GM23248 (cell line): ENCODE measurements around the gene HOXD9. TPM values are rescaled to one million over a fixed set of nuclear protein-coding genes. Genes with fewer than 3 reads are reported as not detected.

Experiments
- DNase-seq: peaks from one replicate; pipeline ENCODE4 v3.0.0-alpha.2; 2015
- H2AFZ ChIP-seq: fragments of 200-600 bp; sonication (generic); 2 replicates; pipeline ENCODE4 v1.6.1; 2016; ENCODE audit warnings: antibody characterized with exemption
- H3F3A ChIP-seq: fragments of 200-600 bp; sonication (generic); 2 replicates; pipeline ENCODE4 v1.6.1; 2016; ENCODE audit warnings: mild to moderate bottlenecking, antibody characterized with exemption, mixed run types; ENCODE audit not compliant: insufficient read depth
- H3K27ac ChIP-seq: fragments of 200-600 bp; sonication (generic); 2 replicates; pipeline ENCODE4 v1.5.1; 2016; ENCODE audit warnings: mild to moderate bottlenecking
- H3K27me3 ChIP-seq: fragments of 200-600 bp; sonication (generic); replicated peaks from 2 replicates; pipeline ENCODE4 v1.6.1; 2016; ENCODE audit warnings: mild to moderate bottlenecking; ENCODE audit not compliant: insufficient read depth
- H3K36me3 ChIP-seq: fragments of 200-600 bp; sonication (generic); 2 replicates; pipeline ENCODE4 v1.6.1; 2016; ENCODE audit warnings: low read depth, mild to moderate bottlenecking
- H3K4me1 ChIP-seq: fragments of 200-600 bp; sonication (generic); 2 replicates; pipeline ENCODE4 v1.6.1; 2016; ENCODE audit warnings: mild to moderate bottlenecking; ENCODE audit not compliant: insufficient read depth
- H3K4me2 ChIP-seq: fragments of 200-600 bp; sonication (generic); one replicate; pipeline ENCODE4 v1.6.1; 2016; ENCODE audit warnings: mild to moderate bottlenecking; ENCODE audit not compliant: unreplicated experiment
- H3K4me3 ChIP-seq: fragments of 200-600 bp; sonication (generic); 2 replicates; pipeline ENCODE4 v1.5.1; 2016; ENCODE audit warnings: mild to moderate bottlenecking
- H3K79me2 ChIP-seq: fragments of 200-600 bp; sonication (generic); 2 replicates; pipeline ENCODE4 v1.6.1; 2016; ENCODE audit warnings: mild to moderate bottlenecking; ENCODE audit not compliant: insufficient read depth
- H3K9ac ChIP-seq: fragments of 200-600 bp; sonication (generic); 2 replicates; pipeline ENCODE4 v1.6.1; 2016; ENCODE audit warnings: mild to moderate bottlenecking
- H3K9me2 ChIP-seq: fragments of 200-600 bp; sonication (generic); 2 replicates; pipeline ENCODE4 v1.6.1; 2016; ENCODE audit warnings: mixed run types, mild to moderate bottlenecking, moderate library complexity; ENCODE audit not compliant: insufficient read depth
- H3K9me3 ChIP-seq: fragments of 200-600 bp; sonication (generic); one replicate; pipeline ENCODE4 v1.6.1; 2017; ENCODE audit warnings: low read depth
- H4K20me1 ChIP-seq: fragments of 200-600 bp; sonication (generic); 2 replicates; pipeline ENCODE4 v1.6.0; 2016; ENCODE audit not compliant: insufficient read depth
- EZH2 ChIP-seq: fragments of 200-600 bp; sonication (generic); IDR thresholded peaks from 2 replicates; pipeline ENCODE4 v1.6.1; 2018; ENCODE audit warnings: antibody characterized with exemption, mild to moderate bottlenecking; ENCODE audit not compliant: insufficient read depth, poor library complexity, severe bottlenecking
- EZH2phosphoT487 ChIP-seq: fragments of 200-600 bp; sonication (generic); IDR thresholded peaks from 2 replicates; pipeline ENCODE4 v1.6.1; 2018; ENCODE audit warnings: antibody characterized with exemption, moderate library complexity, mild to moderate bottlenecking, low read depth; ENCODE audit not compliant: insufficient read depth
- WGBS, 2 experiments: methylation state at CpG; one replicate each; pipeline ENCODE4 v1.1.6; 2015 to 2017; ENCODE audit warnings: low lambda C conversion rate in 2 of 2, low coverage in 1 of 2; ENCODE audit errors: missing lambda C conversion rate in 2 of 2; 5-methylcytosine and 5-hydroxymethylcytosine counted together
- in situ Hi-C: fragments of 300-500 bp; cut with MboI; formaldehyde crosslinking; loops from 2 replicates; pipeline ENCODE4 v1.15.0; 2020
- polyA plus RNA-seq: library from polyadenylated mRNA; unstranded; fragments of >200 nt; fragmentation: Nextera tagmentation; extraction: Ambion mirVana; gene quantifications from 2 replicates; pipeline ENCODE4 v1.2.1, GENCODE V29; 2016
- total RNA-seq: library from RNA; depleted of rRNA; stranded (reverse); fragments of >200 nt; shearing (Covaris generic); gene quantifications from 2 replicates; pipeline ENCODE4 v1.2.3, GENCODE V29; 2014

HOXD9 gene
- total and polyA plus RNA-seq, 2 experiments from 2014 or later = 4.2 to 7.2 TPM

DNA sequence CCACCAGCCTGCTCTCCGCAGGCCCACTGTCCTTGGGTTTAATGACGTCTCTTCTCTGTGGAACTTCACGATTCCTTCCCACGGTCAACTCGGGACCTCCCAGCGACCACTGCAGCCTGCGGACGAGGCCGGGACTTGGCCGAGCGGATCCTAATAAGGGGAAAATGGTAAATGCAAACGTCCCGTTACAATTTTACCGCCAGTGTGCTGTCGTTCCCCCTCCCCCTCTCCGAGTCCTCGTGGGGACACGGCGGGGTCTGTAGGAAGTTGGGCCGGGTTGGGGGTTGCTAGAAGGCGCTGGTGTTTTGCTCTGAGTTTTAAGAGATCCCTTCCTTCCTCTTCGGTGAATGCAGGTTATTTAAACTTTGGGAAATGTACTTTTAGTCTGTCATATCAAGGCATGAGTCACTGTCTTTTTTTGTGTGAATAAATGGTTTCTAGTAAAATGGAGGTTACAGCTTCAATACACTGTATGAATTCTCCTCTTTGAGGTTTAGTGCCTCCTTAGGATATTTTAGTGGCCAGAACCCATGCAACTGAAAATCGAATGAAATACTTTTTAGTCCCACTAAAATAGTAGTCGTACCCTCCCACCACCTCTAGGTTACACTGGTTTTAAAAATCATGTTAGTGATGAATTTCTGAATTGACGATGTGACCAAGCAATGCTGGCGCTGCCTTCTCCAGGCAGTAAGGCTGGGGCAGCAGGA is 13.2 kb upstream of the HOXD9 start:
- H3K9me2 ChIP-seq = no peaks in the 10 kb centered on the region
- peak; percentile 57 for DNase-seq
- H2AFZ ChIP-seq = no peak overlapping the region
- H3K4me3 ChIP-seq = peak overlapping the region; percentile 70
- no peak for TF ChIP-seq EZH2phosphoT487
- WGBS, 2 experiments = 35 to 48% methylated on average over 25 to 26 of the region's 26 CpGs
- H3K27ac ChIP-seq = peak overlapping the region; percentile 88
- H3K4me1 ChIP-seq = no peaks in the 10 kb centered on the region; the same call in 1 of the 2 replicates
- no peaks in the 10 kb centered on the region for H4K20me1 ChIP-seq
- H3K4me2 ChIP-seq = peak overlapping the region; percentile 95
- peaks cover 96% of the 10 kb centered on the region for H3K79me2 ChIP-seq
- H3F3A ChIP-seq = peaks cover 21% of the 10 kb centered on the region
- in situ Hi-C loops = loop anchor here (25.0 kb wide), 1 partner anchor 1628 kb away; no protein-coding TSS in a partner anchor
- no peaks in the 10 kb centered on the region for H3K9me3 ChIP-seq
- H3K9ac ChIP-seq = peak overlapping the region; percentile 89
- H3K36me3 ChIP-seq = peaks cover 15% of the 10 kb centered on the region
- no peaks in the 10 kb centered on the region for H3K27me3 ChIP-seq

DNA sequence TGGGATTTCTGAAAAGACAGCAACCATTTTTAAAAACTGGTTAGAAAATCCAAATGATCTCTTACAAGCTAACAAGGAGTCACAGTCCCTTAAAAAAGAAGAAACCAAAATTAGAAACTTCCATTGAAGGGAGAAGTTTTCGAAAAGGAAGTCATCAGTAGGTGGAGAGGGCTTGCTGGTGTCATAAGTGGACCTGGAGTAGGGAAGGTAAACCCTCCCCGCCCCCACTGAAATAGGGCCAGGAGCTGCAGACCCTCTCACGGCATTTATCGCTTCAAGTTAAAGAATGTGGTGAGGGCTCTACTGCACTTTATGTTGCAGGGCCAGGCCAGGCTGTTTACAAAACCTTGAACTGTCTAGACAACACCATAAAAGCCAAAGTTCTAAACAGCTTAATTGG is 12.6 kb upstream of the HOXD9 start:
- no peaks in the 10 kb centered on the region for H3K27me3 ChIP-seq
- H3K4me2 ChIP-seq = peak overlapping the region; percentile 95
- H3F3A ChIP-seq = peaks cover 21% of the 10 kb centered on the region
- WGBS, 2 experiments = 64% methylated on average over 4 of the region's 4 CpGs
- no peaks in the 10 kb centered on the region for H3K9me2 ChIP-seq
- TF ChIP-seq EZH2phosphoT487 = no peak
- no peak for TF ChIP-seq EZH2
- no peak overlapping the region for H2AFZ ChIP-seq
- H3K79me2 ChIP-seq = peaks cover 96% of the 10 kb centered on the region
- no peaks in the 10 kb centered on the region for H3K9me3 ChIP-seq
- peak overlapping the region; percentile 70 for H3K4me3 ChIP-seq
- no peaks in the 10 kb centered on the region; the same call in 1 of the 2 replicates for H3K4me1 ChIP-seq
- peak overlapping the region; percentile 89 for H3K9ac ChIP-seq
- in situ Hi-C loops = loop anchor here (25.0 kb wide), 1 partner anchor 1627 kb away; no protein-coding TSS in a partner anchor
- H3K36me3 ChIP-seq = peaks cover 15% of the 10 kb centered on the region
- DNase-seq = no peak
- no peaks in the 10 kb centered on the region for H4K20me1 ChIP-seq
- H3K27ac ChIP-seq = peak overlapping the region; percentile 88

DNA sequence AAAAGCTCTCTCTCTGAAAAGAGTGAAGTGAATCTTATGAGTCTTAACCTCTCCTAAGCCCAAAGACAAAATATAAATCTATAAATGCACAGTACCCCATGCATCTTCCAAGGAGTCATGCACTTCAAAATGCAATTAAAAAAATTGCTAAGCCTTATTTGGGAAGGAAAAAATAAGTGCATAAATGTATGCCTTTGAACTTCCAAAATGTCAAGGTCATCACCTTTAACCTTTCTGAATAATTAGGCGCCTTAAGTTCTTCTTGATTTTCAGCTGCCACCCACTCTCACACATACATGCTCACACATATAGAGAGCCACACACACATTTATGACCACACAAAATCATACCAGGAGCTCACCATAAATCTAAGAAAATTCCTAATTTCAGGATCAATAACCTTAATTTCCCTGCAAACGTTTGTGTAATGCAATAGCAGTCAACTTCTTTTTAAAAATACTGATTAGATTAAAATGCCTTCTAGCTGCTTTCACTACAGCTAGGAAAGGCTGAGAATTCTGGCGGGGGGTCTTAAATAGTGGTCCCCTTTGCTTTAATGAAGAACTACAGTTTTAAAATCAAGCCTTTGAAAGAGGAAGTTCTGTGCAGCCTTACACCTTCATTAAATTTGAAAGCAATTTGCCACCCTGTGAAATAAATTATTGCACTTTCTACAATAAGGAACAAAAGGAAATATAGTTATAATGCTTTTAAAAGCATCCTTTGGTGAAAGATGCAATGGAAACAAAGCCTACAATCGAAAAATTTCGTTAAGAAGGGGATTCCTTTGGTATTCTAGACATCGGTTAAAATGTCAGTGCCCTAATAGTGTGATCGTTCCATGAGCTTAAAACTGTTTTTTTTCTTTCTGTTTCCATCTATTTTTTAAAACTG is 11.9 kb upstream of the HOXD9 start:
- TF ChIP-seq EZH2 (no peak), EZH2phosphoT487 (no peak)
- peaks cover 21% of the 10 kb centered on the region for H3F3A ChIP-seq
- H3K4me3 ChIP-seq = peak overlapping the region; percentile 70
- in situ Hi-C loops = loop anchor here (25.0 kb wide), 1 partner anchor 1627 kb away; no protein-coding TSS in a partner anchor
- no peaks in the 10 kb centered on the region; the same call in 1 of the 2 replicates for H3K4me1 ChIP-seq
- no peaks in the 10 kb centered on the region for H3K9me2 ChIP-seq
- H3K4me2 ChIP-seq = peak overlapping the region; percentile 95
- 34 to 41% methylated on average over 7 of the region's 7 CpGs for WGBS, 2 experiments
- H3K79me2 ChIP-seq = peaks cover 96% of the 10 kb centered on the region
- H4K20me1 ChIP-seq = no peaks in the 10 kb centered on the region
- peaks cover 15% of the 10 kb centered on the region for H3K36me3 ChIP-seq
- H3K27ac ChIP-seq = peak overlapping the region; percentile 88
- H2AFZ ChIP-seq = no peak overlapping the region
- H3K9me3 ChIP-seq = no peaks in the 10 kb centered on the region
- no peaks in the 10 kb centered on the region for H3K27me3 ChIP-seq
- H3K9ac ChIP-seq = peak overlapping the region; percentile 89
- no peak for DNase-seq

DNA sequence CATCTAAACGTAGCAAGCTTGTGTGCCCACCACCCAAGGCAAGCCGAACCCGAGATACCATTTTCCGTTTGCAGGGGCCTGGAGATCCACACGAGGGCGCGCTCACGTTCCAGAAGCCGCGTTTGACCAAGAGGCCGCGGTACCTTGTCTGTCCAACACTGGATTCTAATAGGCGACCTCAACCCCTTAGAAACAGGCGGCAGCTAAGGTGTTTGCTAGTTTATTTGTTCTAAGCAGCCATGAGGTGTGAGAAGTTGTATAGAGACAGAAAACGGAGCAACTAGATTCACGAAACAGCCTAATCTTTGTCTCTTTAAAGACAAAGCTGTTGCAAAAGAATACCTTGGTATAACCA is 11.2 kb upstream of the HOXD9 start:
- Histone ChIP-seq H3K9me2 (no peaks in the 10 kb centered on the region), H3K36me3 (peaks cover 15% of the 10 kb centered on the region), H4K20me1 (no peaks in the 10 kb centered on the region), H3K79me2 (peaks cover 96% of the 10 kb centered on the region), H3K27ac (peak overlapping the region; percentile 88), H2AFZ (no peak overlapping the region), H3K4me1 (no peaks in the 10 kb centered on the region; the same call in 1 of the 2 replicates), H3K4me3 (peak overlapping the region; percentile 70), H3K4me2 (peak overlapping the region; percentile 95), H3K9me3 (no peaks in the 10 kb centered on the region), H3F3A (peaks cover 17% of the 10 kb centered on the region), H3K27me3 (no peaks in the 10 kb centered on the region), H3K9ac (peak overlapping the region; percentile 89)
- no peak for TF ChIP-seq EZH2
- no peak for TF ChIP-seq EZH2phosphoT487
- peak; percentile 92 for DNase-seq
- WGBS, 2 experiments = 8 to 13% methylated on average over 16 of the region's 16 CpGs
- in situ Hi-C loops = loop anchor here (25.0 kb wide), 1 partner anchor 1626 kb away; no protein-coding TSS in a partner anchor
